Activated naive CD4-positive, alpha-beta T cell treated with anti-CD3 and anti-CD28 coated beads, Interleukin-2, amount 50 U/mL, for 16 hours (primary cell): ENCODE results near the gene ITSN2.
"Not testable (repeated sequence)": the region's sequence is repeated elsewhere in the genome, so short reads cannot be mapped to it uniquely, and the experiment has no call there.

Experiments used
- DNase-seq: peaks from one replicate; pipeline ENCODE4 v3.0.0-alpha.2; 2020

ITSN2 gene

GRCh38 chr2:24362253-24362652 is 1.9 kb upstream of the ITSN2 start:
- DNase-seq, result no peak

- DNase-seq, result no peak
These were observed 611 bp upstream of the ITSN2 start for GRCh38 chr2:24360963-24361330.

GRCh38 chr2:24359129-24360049 is 947 bp downstream of the ITSN2 start:
- peak; percentile 51 for DNase-seq

GRCh38 chr2:24357767-24358166 is 2.6 kb downstream of the ITSN2 start:
- DNase-seq, result not testable (repeated sequence)

- not testable (repeated sequence) for DNase-seq
These were observed 3.2 kb downstream of the ITSN2 start for GRCh38 chr2:24357115-24357514.

- DNase-seq, result no peak
These were observed 5.4 kb downstream of the ITSN2 start for GRCh38 chr2:24354957-24355356.

DNA sequence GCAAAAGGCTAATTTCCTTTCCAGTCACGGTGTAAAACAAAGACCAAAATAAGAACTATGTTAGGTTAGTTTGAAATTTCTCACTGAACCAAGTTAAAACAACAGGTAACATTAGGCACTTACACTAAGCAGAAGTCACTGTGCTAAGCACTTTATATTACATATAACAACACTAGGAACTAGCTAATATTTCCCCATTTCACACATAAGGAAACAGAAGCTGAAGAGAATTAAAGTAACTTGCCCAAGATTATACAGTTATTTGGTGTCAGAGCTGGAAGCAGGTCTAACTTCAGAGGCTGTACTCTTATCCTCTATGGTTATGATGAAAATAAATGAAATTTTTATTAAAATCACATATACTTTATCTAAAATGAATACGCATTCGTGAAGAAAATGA is 5.9 kb downstream of the ITSN2 start:
- no peak for DNase-seq

DNA sequence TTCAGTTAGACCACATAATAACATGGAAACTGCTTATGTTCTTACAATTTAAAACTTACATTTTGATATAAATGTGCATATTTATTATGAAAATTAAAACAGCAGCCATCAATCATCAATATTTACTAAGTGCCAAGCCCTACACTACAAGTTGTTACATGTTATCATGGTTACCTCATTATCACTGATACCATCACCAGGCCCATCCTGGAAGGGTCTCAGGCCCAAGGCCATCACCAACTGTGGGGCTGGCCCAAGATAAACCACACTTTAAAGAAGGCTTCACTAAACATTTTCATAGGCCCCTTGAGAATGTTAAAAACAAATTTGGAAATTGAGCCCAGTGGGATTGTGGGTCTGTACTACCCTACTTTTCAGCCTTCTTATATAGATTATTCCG is 6.4 kb downstream of the ITSN2 start:
- DNase-seq, result no peak

GRCh38 chr2:24353364-24353763 is 7.0 kb downstream of the ITSN2 start:
- no peak for DNase-seq

DNA sequence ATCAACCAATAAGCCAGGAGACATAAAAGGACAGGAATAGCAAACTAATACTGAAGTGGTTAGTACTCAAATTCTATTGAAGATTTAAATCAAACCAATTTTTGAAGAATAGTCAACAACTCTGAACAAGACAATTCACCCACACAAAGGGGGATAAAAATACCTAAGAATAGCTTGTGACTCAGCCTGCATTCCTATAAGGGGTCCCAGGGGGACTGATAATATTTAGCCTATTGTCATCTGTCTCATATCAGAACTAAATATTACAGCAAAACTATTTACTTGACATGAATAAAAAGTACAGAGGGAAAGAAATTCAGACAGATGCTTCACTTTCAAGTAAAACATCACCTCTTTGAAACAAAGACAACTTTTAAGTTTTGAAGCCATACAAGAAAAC is 7.7 kb downstream of the ITSN2 start:
- DNase-seq, result no peak

DNA sequence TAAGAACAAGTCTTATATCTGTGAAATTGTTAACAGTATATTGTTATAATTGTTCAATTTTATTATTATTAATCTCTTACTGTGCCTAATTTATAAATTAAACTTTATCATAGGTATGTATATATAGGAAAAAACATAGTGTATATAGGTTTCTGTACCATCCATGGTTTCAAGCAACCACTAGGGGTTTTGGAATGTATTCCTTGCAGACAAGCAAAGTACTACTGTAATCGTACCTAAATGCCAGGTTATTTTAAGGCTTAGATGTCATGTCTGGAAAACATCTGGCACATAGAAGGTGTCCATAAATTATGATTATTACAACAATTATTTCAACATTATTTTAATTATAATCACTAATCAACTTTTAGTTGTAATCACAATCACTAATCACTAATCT is 8.4 kb downstream of the ITSN2 start:
- DNase-seq, result no peak

DNA sequence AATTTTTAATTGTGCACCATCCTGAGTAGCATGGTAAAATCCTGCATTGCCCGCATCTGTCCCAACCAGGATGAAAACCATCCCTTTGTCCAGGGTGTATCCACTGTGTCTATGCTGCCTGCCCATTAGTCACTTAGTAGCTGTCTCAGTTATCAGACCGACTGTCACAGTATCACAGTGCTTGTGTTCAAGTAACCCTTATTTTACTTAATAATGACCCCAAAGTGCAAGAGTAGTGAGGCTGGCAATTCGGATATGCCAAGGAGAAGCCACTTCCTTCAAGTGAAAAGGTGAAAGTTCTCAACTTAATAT is 8.8 kb downstream of the ITSN2 start:
- DNase-seq, result no peak

DNA sequence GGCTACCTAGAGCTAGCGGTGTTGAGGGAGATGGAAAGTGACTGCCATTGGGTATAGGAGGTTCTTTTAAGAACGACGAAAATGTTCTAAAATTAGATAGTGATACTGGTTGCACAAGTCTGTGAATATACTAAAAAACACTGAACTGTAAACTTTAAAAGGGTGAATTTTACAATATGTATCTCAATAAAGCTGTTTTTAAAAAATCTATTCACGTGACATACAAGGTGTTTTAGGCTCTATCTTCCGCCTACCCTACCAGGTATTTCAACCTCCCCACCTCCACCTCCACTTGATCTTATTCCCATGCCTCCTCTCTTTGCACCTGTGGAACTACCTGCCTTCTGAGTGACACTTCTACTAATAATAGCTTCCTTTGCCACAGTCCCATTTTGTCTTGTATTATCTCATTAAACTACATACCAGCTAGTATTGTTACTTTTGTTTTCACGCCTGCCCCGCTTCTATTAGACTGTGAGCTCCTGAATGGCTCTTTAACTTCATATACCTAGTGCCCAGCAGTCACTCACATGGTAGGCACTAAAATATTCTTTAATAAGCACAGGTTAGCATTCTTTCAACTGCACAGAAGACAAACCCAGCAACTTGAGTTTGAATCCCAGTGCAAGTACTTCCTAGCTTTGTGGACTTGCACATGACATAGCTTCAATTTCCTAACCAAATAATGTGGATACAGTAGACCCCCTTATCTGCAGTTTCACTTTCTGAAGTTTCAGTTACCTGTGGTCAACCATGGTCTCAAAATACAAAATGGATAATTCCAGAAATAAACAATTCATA is 9.3 kb downstream of the ITSN2 start:
- no peak for DNase-seq

GRCh38 chr2:24349097-24349496 is 11.2 kb downstream of the ITSN2 start:
- no peak for DNase-seq

- DNase-seq, result no peak
These were observed 14.4 kb downstream of the ITSN2 start for GRCh38 chr2:24345937-24346336.

DNA sequence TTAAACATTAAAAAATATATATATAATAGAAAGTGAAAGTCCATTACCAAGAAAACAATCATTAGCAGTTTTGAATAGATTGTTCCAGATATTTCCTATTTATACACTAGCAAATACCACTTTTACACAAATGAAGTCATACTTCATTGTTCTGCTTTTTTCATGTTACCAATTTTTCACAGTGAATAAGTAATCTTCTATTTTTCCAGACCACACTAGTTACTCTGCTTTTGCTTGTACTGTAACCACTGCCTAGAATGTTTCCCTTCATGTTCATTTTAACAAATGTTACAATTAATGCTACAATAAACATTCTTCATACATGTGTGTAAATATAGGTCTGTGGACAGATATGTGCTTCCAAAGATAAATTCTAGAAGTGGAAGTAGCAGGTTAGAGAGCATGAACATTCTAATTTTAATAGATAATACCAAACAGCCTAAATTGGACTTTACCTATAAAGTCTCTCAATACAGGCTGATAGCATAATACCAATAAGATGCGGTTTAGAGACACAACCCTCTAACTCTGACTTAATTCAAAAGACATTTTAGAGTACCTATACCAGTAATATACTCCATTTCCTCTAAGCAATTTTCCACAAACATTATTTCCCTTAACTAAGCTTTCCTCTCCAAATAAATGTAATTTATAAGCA is 17.0 kb downstream of the ITSN2 start:
- DNase-seq, result no peak

- no peak for DNase-seq
These were observed 18.0 kb downstream of the ITSN2 start for GRCh38 chr2:24342110-24342910.

DNA sequence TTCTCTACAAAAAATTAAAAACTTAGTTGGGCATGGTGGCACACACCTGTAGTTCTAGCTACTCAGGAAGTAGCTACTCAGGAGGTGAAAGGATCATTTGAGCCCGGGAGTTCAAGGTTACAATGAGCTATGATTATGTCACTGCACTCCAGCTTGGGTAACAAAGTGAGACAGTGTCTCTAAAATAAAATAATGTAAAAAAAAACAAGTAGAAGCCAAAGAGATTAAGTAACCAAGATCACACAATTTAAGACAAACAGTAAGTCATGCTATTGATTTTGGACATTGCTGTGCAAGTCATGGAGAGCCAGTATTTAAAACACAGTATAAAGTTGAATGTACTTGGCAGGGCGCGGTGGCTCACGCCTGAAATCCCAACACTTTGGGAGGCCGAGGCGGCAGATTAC is 20.5 kb downstream of the ITSN2 start:
- no peak for DNase-seq

GRCh38 chr2:24339098-24339497 is 21.2 kb downstream of the ITSN2 start:
- not testable (repeated sequence) for DNase-seq

DNA sequence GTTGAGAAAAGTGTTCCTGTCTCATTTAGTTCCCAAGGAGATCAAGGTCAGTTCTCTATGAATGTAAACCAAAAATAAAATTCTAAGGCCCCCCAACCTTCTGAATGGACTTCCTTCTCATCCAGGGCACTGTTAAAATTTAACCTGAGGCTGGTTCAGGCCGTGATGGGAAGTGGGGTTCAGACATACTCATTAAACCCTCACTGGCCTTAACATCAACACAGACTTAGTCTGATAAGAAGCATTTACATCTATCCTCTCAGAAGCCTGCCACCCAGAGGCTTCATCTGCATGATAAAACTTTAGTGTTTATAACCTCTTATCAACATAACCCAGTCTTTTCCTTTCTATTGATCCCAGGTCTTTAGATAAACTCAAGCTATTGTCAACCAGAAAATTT is 22.4 kb downstream of the ITSN2 start:
- DNase-seq, result no peak

DNA sequence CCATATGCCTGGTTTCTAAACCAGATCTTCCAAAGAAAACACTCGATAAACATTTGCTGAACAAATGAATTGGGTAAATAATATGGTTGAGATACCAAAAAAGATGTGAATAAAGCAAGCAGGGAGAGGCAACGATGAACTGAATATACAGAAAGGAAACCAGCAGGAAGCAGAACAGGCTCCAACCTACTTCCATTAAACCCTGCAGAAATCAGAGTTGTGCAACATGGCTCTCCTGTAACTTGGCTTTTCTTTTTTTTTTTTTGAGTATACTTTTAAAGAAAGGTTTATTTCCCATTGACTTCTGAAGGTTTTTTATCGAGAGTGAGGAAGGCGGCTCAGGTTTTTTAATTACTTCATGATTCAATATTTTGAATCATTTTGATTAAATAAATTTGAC is 23.5 kb downstream of the ITSN2 start:
- no peak for DNase-seq

- DNase-seq, result no peak
These were observed 26.1 kb downstream of the ITSN2 start for GRCh38 chr2:24334245-24334633.
